Pulmonary artery endothelial cell (primary cell): ENCODE data around the gene VIPR2. TPM values are rescaled to one million over a fixed set of nuclear protein-coding genes. Genes with fewer than 3 reads are reported as not detected.
"Not testable (repeated sequence)": the region's sequence is repeated elsewhere in the genome, so short reads cannot be mapped to it uniquely, and the experiment has no call there.

ENCODE experiments used
- DNase-seq: peaks from one replicate; pipeline ENCODE4 v3.0.0-alpha.2; 2011; ENCODE audit warnings: low read depth, low spot score
- total RNA-seq: library from RNA; depleted of rRNA; stranded (reverse); fragments of >200 nt; gene quantifications from 2 replicates; pipeline ENCODE4 v1.2.3, GENCODE V29; 2014

VIPR2 gene
- total RNA-seq, 1 donor from 2014 or later, result not detected

GRCh38 chr7:159013181-159013690 is 131.4 kb downstream of the VIPR2 start:
- DNase-seq, result no peak

- no peak for DNase-seq
Measured at GRCh38 chr7:159012353-159013069, 132.2 kb downstream of the VIPR2 start.

GRCh38 chr7:159011722-159012022 is 133.0 kb downstream of the VIPR2 start:
- no peak for DNase-seq

- DNase-seq, result no peak
Measured at GRCh38 chr7:159010937-159011721, 133.5 kb downstream of the VIPR2 start.

GRCh38 chr7:159010411-159010810 is 134.3 kb downstream of the VIPR2 start:
- no peak for DNase-seq

GRCh38 chr7:159009951-159010350 is 134.7 kb downstream of the VIPR2 start:
- no peak for DNase-seq

- no peak for DNase-seq
Measured at GRCh38 chr7:159008417-159008816, 136.2 kb downstream of the VIPR2 start.

- DNase-seq, result no peak
Measured at GRCh38 chr7:159007996-159008389, 136.7 kb downstream of the VIPR2 start.

GRCh38 chr7:159007364-159007995 is 137.2 kb downstream of the VIPR2 start:
- no peak for DNase-seq

- DNase-seq, result no peak
Measured at GRCh38 chr7:159006610-159007130, 138.0 kb downstream of the VIPR2 start.

- DNase-seq, result not testable (repeated sequence)
Measured at GRCh38 chr7:159006022-159006609, 138.6 kb downstream of the VIPR2 start.

GRCh38 chr7:159005618-159006017 is 139.0 kb downstream of the VIPR2 start:
- DNase-seq, result no peak

GRCh38 chr7:159004411-159004810 is 140.3 kb downstream of the VIPR2 start:
- DNase-seq, result no peak

- DNase-seq, result no peak
Measured at GRCh38 chr7:159001811-159002210, 142.9 kb downstream of the VIPR2 start.

GRCh38 chr7:159000859-159001435 is 143.7 kb downstream of the VIPR2 start:
- no peak for DNase-seq

- DNase-seq, result no peak
Measured at GRCh38 chr7:159000070-159000469, 144.6 kb downstream of the VIPR2 start.

- no peak for DNase-seq
Measured at GRCh38 chr7:158999496-158999895, 145.2 kb downstream of the VIPR2 start.

- DNase-seq, result not testable (repeated sequence)
Measured at GRCh38 chr7:158998261-158998660, 146.4 kb downstream of the VIPR2 start.

GRCh38 chr7:158997471-158997870 is 147.2 kb downstream of the VIPR2 start:
- no peak for DNase-seq

GRCh38 chr7:158997110-158997453 is 147.6 kb downstream of the VIPR2 start:
- DNase-seq, result no peak
